Measurements from ENCODE around the gene DEXI. TPM values are rescaled to one million over a fixed set of nuclear protein-coding genes. Genes with fewer than 3 reads are reported as not detected.

The DEXI gene
- polyA plus RNA-seq (2013, experiment 1 of 4): 41.7 TPM
- 38.6 TPM for polyA plus RNA-seq (2013, experiment 2 of 4)
- polyA plus RNA-seq (2013, experiment 3 of 4): 30.0 TPM
- polyA plus RNA-seq (2013, experiment 4 of 4): 41.0 TPM

GRCh38 chr16:10942352-10943063 lies at the start of gene DEXI:
Gene DEXI, minus strand, starts transcription at chr16:10942468. Its CDS starts 463 bp downstream, at chr16:10942005.
- Histone ChIP-seq H3K27ac (ENCODE audit: insufficient read depth, low read depth, low read length, poor library complexity, severe bottlenecking) (no peak within 1 kb of the TSS), H3K27me3 (ENCODE audit: control insufficient read depth, insufficient read depth, low read length, poor library complexity, severe bottlenecking) (peaks cover 12% of the 10 kb centered on the region), H3K4me1 (ENCODE audit: control insufficient read depth, insufficient read depth, low read length) (peaks cover 33% of the 10 kb centered on the region), H3K9me3 (ENCODE audit: control insufficient read depth, low read length) (no peaks in the 10 kb centered on the region), H3K36me3 (ENCODE audit: control insufficient read depth, insufficient read depth, low read length) (no peaks in the 10 kb centered on the region), H3K4me3 (ENCODE audit: insufficient read depth, low read depth, low read length) (peak within 1 kb of the TSS; percentile 73)
- WGBS, 2 experiments: 6 to 8% methylated on average over 55 of the region's 55 CpGs

GRCh38 chr16:10990378-10990777 lies 48.1 kb upstream of the DEXI start:
- Histone ChIP-seq H3K36me3 (ENCODE audit: control insufficient read depth, insufficient read depth, low read length) (no peaks in the 10 kb centered on the region), H3K27ac (ENCODE audit: insufficient read depth, low read depth, low read length, poor library complexity, severe bottlenecking) (no peak overlapping the region), H3K9me3 (ENCODE audit: control insufficient read depth, low read length) (no peaks in the 10 kb centered on the region), H3K4me3 (ENCODE audit: insufficient read depth, low read depth, low read length) (no peak overlapping the region), H3K4me1 (ENCODE audit: control insufficient read depth, insufficient read depth, low read length) (peaks cover 11% of the 10 kb centered on the region), H3K27me3 (ENCODE audit: control insufficient read depth, insufficient read depth, low read length, poor library complexity, severe bottlenecking) (no peaks in the 10 kb centered on the region)
- 93 to 95% methylated on average over 5 of the region's 5 CpGs for WGBS, 2 experiments

- Histone ChIP-seq H3K4me1 (ENCODE audit: control insufficient read depth, insufficient read depth, low read length) (peaks cover 11% of the 10 kb centered on the region), H3K27me3 (ENCODE audit: control insufficient read depth, insufficient read depth, low read length, poor library complexity, severe bottlenecking) (no peaks in the 10 kb centered on the region), H3K4me3 (ENCODE audit: insufficient read depth, low read depth, low read length) (no peak overlapping the region), H3K36me3 (ENCODE audit: control insufficient read depth, insufficient read depth, low read length) (no peaks in the 10 kb centered on the region), H3K9me3 (ENCODE audit: control insufficient read depth, low read length) (no peaks in the 10 kb centered on the region), H3K27ac (ENCODE audit: insufficient read depth, low read depth, low read length, poor library complexity, severe bottlenecking) (no peak overlapping the region)
- WGBS, 2 experiments: 88 to 93% methylated on average over 6 of the region's 6 CpGs
Observed at GRCh38 chr16:10989559-10989958, 47.3 kb upstream of the DEXI start.

DNA sequence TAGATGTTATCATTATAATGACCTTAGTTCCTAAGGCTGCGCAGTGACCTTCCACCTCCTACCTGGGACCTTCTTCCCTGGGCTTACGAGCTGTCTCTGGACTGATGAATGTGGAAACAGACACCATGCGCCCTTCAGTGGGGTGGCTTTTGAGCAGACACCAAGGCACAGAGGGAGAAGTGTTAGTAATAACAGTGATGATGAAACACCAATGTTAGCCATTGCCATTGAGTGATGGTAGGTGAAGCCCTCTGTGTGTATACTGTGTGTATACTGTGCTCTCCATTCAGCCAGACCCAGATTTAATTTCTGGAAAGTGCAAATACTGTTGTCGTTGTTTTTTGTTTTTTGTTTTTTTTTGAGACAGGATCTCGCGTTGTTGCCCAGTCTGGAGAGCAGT lies 46.6 kb upstream of the DEXI start:
- no peaks in the 10 kb centered on the region for H3K9me3 ChIP-seq (ENCODE audit: control insufficient read depth, low read length)
- H3K27ac ChIP-seq (ENCODE audit: insufficient read depth, low read depth, low read length, poor library complexity, severe bottlenecking): no peak overlapping the region
- no peaks in the 10 kb centered on the region for H3K36me3 ChIP-seq (ENCODE audit: control insufficient read depth, insufficient read depth, low read length)
- no peaks in the 10 kb centered on the region for H3K27me3 ChIP-seq (ENCODE audit: control insufficient read depth, insufficient read depth, low read length, poor library complexity, severe bottlenecking)
- no peak overlapping the region for H3K4me3 ChIP-seq (ENCODE audit: insufficient read depth, low read depth, low read length)
- WGBS, 2 experiments: 95 to 97% methylated on average over 6 of the region's 6 CpGs
- peaks cover 13% of the 10 kb centered on the region for H3K4me1 ChIP-seq (ENCODE audit: control insufficient read depth, insufficient read depth, low read length)

- no peak overlapping the region for H3K27ac ChIP-seq (ENCODE audit: insufficient read depth, low read depth, low read length, poor library complexity, severe bottlenecking)
- H3K4me1 ChIP-seq (ENCODE audit: control insufficient read depth, insufficient read depth, low read length): peaks cover 13% of the 10 kb centered on the region
- H3K9me3 ChIP-seq (ENCODE audit: control insufficient read depth, low read length): no peaks in the 10 kb centered on the region
- no peak overlapping the region for H3K4me3 ChIP-seq (ENCODE audit: insufficient read depth, low read depth, low read length)
- H3K36me3 ChIP-seq (ENCODE audit: control insufficient read depth, insufficient read depth, low read length): no peaks in the 10 kb centered on the region
- H3K27me3 ChIP-seq (ENCODE audit: control insufficient read depth, insufficient read depth, low read length, poor library complexity, severe bottlenecking): no peaks in the 10 kb centered on the region
- WGBS, 2 experiments: 72 to 75% methylated on average over 7 of the region's 7 CpGs
Observed at GRCh38 chr16:10988164-10988803, 46.0 kb upstream of the DEXI start.

- Histone ChIP-seq H3K36me3 (ENCODE audit: control insufficient read depth, insufficient read depth, low read length) (no peaks in the 10 kb centered on the region), H3K27ac (ENCODE audit: insufficient read depth, low read depth, low read length, poor library complexity, severe bottlenecking) (no peak overlapping the region), H3K4me3 (ENCODE audit: insufficient read depth, low read depth, low read length) (no peak overlapping the region), H3K9me3 (ENCODE audit: control insufficient read depth, low read length) (no peaks in the 10 kb centered on the region), H3K4me1 (ENCODE audit: control insufficient read depth, insufficient read depth, low read length) (peaks cover 7% of the 10 kb centered on the region), H3K27me3 (ENCODE audit: control insufficient read depth, insufficient read depth, low read length, poor library complexity, severe bottlenecking) (no peaks in the 10 kb centered on the region)
- 96 to 97% methylated on average over 10 to 11 of the region's 11 CpGs for WGBS, 2 experiments
Observed at GRCh38 chr16:10987361-10988163, 45.3 kb upstream of the DEXI start.

- WGBS, 2 experiments: 95 to 97% methylated on average over 6 of the region's 6 CpGs
- no peak overlapping the region for H3K27ac ChIP-seq (ENCODE audit: insufficient read depth, low read depth, low read length, poor library complexity, severe bottlenecking)
Observed at GRCh38 chr16:10984509-10984908, 42.2 kb upstream of the DEXI start.

GRCh38 chr16:10983159-10983558 lies 40.9 kb upstream of the DEXI start:
- H3K27me3 ChIP-seq (ENCODE audit: control insufficient read depth, insufficient read depth, low read length, poor library complexity, severe bottlenecking): no peaks in the 10 kb centered on the region
- H3K9me3 ChIP-seq (ENCODE audit: control insufficient read depth, low read length): no peaks in the 10 kb centered on the region
- no peak overlapping the region for H3K27ac ChIP-seq (ENCODE audit: insufficient read depth, low read depth, low read length, poor library complexity, severe bottlenecking)
- 92 to 96% methylated on average over 8 of the region's 8 CpGs for WGBS, 2 experiments
- no peak overlapping the region for H3K4me3 ChIP-seq (ENCODE audit: insufficient read depth, low read depth, low read length)
- H3K4me1 ChIP-seq (ENCODE audit: control insufficient read depth, insufficient read depth, low read length): peaks cover 2% of the 10 kb centered on the region
- H3K36me3 ChIP-seq (ENCODE audit: control insufficient read depth, insufficient read depth, low read length): no peaks in the 10 kb centered on the region

More at GRCh38 chr16:10984509-10984908, 42.2 kb upstream of the DEXI start:
- Histone ChIP-seq H3K36me3 (ENCODE audit: control insufficient read depth, insufficient read depth, low read length) (no peaks in the 10 kb centered on the region), H3K27me3 (ENCODE audit: control insufficient read depth, insufficient read depth, low read length, poor library complexity, severe bottlenecking) (no peaks in the 10 kb centered on the region), H3K4me1 (ENCODE audit: control insufficient read depth, insufficient read depth, low read length) (peaks cover 2% of the 10 kb centered on the region), H3K9me3 (ENCODE audit: control insufficient read depth, low read length) (no peaks in the 10 kb centered on the region), H3K4me3 (ENCODE audit: insufficient read depth, low read depth, low read length) (no peak overlapping the region)

DNA sequence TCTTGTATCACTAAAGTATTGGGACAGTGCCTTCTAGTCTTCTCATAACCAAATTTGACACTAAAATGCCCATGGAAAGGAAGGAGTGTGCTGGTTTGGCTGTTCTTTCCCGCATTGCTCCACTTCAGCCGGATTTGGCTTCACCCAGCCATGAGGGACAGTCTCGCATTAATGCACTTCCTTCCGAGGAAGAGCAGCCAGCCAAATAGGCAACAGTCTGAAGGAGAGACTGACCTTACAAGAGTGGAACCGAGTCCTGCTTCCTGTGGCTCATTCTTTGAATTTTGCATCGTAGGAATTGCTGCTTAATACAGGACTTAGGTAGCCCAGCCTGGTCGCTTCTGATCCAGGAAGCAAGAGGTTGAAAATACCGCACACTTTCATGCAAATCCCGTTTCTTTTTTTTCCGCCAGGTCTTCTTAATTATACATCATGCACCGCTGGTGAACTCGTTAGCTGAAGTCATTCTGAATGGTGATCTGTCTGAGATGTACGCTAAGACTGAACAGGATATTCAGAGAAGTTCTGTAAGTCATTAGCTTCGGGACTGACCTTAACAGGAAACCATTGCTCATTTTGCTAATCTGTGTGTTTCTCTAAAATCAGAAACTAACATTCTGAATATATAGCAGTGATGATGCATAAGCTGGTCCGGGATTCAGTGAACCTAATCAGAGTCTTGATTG lies 40.3 kb upstream of the DEXI start:
- H3K4me1 ChIP-seq (ENCODE audit: control insufficient read depth, insufficient read depth, low read length): peaks cover 2% of the 10 kb centered on the region
- no peaks in the 10 kb centered on the region for H3K36me3 ChIP-seq (ENCODE audit: control insufficient read depth, insufficient read depth, low read length)
- H3K27ac ChIP-seq (ENCODE audit: insufficient read depth, low read depth, low read length, poor library complexity, severe bottlenecking): no peak overlapping the region
- WGBS, 2 experiments: 94 to 96% methylated on average over 15 of the region's 15 CpGs
- H3K4me3 ChIP-seq (ENCODE audit: insufficient read depth, low read depth, low read length): no peak overlapping the region
- no peaks in the 10 kb centered on the region for H3K27me3 ChIP-seq (ENCODE audit: control insufficient read depth, insufficient read depth, low read length, poor library complexity, severe bottlenecking)
- no peaks in the 10 kb centered on the region for H3K9me3 ChIP-seq (ENCODE audit: control insufficient read depth, low read length)
